Naive B cell (primary cell): ENCODE measurements around the gene CCDC81. TPM values are rescaled to one million over a fixed set of nuclear protein-coding genes. Genes with fewer than 3 reads are reported as not detected.

ENCODE experiments used
- ATAC-seq, 2 donors: fragments of 150-1000 bp; cut with Tn5 transposase; 2 replicates each; pipeline ENCODE4 v1.10.0; 2021; ENCODE audit warnings: low read depth in 2 of 2, mild to moderate bottlenecking in 2 of 2, moderate library complexity in 2 of 2
- DNase-seq: peaks from one replicate; pipeline ENCODE4 v3.0.0; 2022
- H3K27ac Mint-ChIP-seq, 6 donors: one replicate each; pipeline ENCODE4 v1.8.0; 2020 to 2022; ENCODE audit warnings: mild to moderate bottlenecking in 6 of 6, mixed read lengths in 6 of 6, moderate library complexity in 5 of 6, inconsistent platforms in 2 of 6
- H3K27me3 Mint-ChIP-seq, 3 donors: one replicate each; pipeline ENCODE4 v1.8.0; 2021 to 2022; ENCODE audit warnings: mixed read lengths in 3 of 3, mild to moderate bottlenecking in 1 of 3
- H3K36me3 Mint-ChIP-seq, 2 donors: one replicate each; pipeline ENCODE4 v1.8.0; 2020 to 2022; ENCODE audit warnings: mixed read lengths in 2 of 2, inconsistent platforms in 1 of 2, mild to moderate bottlenecking in 1 of 2
- H3K4me1 Mint-ChIP-seq, 3 donors: one replicate each; pipeline ENCODE4 v1.8.0; 2020 to 2022; ENCODE audit warnings: mixed read lengths in 3 of 3, inconsistent platforms in 1 of 3, mild to moderate bottlenecking in 1 of 3, moderate library complexity in 1 of 3
- H3K4me3 Mint-ChIP-seq, 8 donors: one replicate each; pipeline ENCODE4 v1.8.0; 2020 to 2022; ENCODE audit warnings: mild to moderate bottlenecking in 8 of 8, mixed read lengths in 8 of 8, moderate library complexity in 8 of 8, inconsistent platforms in 2 of 8
- H3K9me3 Mint-ChIP-seq, 7 donors: one replicate each; pipeline ENCODE4 v1.8.0; 2020 to 2022; ENCODE audit warnings: mixed read lengths in 7 of 7, mild to moderate bottlenecking in 5 of 7, inconsistent platforms in 2 of 7, moderate library complexity in 1 of 7
- polyA plus RNA-seq, 6 donors: library from polyadenylated mRNA; unstranded; fragments of 300-500 nt; fragmentation: Illumina TruSeq; gene quantifications; one replicate each; pipeline ENCODE4 v1.2.3, GENCODE V29; 2021; ENCODE audit warnings: low read depth in 6 of 6

CCDC81 gene
- polyA plus RNA-seq, 6 donors from 2014 or later, result 0.14 to 0.53 (median 0.21) TPM; not detected in 2

GRCh38 chr11:86370922-86371594, 3.6 kb upstream of the CCDC81 start:
- ATAC-seq, result no peak
- H3K27ac Mint-ChIP-seq, result no peak overlapping the region
- H3K4me3 Mint-ChIP-seq, result peak overlapping the region in 1 of 8 donors; percentile 16
- no peaks in the 10 kb centered on the region for H3K4me1 Mint-ChIP-seq
- peaks cover 5 to 10% (median 8%) of the 10 kb centered on the region in 3 donors for H3K27me3 Mint-ChIP-seq
- peaks cover 0 to 5% (median 2%) of the 10 kb centered on the region in 7 donors for H3K9me3 Mint-ChIP-seq
- H3K36me3 Mint-ChIP-seq, result peaks cover 0 to 2% of the 10 kb centered on the region in 2 donors
- DNase-seq, result no peak

DNA sequence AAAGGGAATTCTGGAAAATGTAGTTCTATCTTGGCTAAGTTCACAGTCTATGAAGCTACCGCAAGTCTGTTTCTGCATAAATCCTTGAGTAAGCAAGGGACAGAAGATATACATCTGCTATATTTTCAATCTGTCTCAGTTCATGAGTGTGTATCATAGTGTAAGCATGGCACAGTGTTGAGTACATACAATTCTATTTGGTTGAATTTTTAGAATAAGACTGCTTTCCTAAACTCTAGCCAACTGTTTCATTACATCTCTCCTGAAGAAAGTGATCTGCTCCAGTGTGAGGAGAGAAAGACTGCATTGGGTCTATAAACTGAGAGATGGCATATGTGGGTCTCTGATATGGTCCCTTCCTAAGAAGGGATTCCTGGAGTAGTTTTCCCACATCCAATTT, 2.6 kb upstream of the CCDC81 start:
- Mint-ChIP-seq H3K9me3 (peaks cover 0 to 14% (median 4%) of the 10 kb centered on the region in 7 donors), H3K27me3 (peaks cover 5 to 10% (median 8%) of the 10 kb centered on the region in 3 donors), H3K36me3 (peaks cover 0 to 5% of the 10 kb centered on the region in 2 donors), H3K4me1 (no peaks in the 10 kb centered on the region), H3K27ac (peak overlapping the region in 1 of 6 donors; percentile 7), H3K4me3 (no peak overlapping the region)
- no peak for DNase-seq
- no peak for ATAC-seq

DNA sequence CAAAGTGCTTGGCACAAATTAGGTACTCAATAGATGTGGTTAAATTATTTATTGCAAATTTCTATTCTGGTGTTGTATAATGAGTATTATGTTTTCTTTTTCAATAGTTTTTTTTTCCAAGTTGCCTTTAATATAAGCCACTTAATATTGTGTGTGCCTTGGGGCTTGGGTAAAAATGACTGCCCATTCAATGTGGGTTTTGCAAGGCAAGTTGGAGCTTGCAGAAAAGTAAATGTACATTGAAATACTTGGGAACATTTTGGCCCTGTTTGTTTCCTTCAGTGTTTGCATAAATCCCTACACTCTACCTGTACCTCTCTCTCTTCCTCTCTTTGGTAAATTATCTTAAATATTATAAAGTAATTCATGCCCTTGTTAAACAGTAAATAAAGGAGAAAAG, 2.1 kb upstream of the CCDC81 start:
- H3K4me1 Mint-ChIP-seq, result no peaks in the 10 kb centered on the region
- DNase-seq (no peak), ATAC-seq (no peak)
- peaks cover 5 to 10% (median 8%) of the 10 kb centered on the region in 3 donors for H3K27me3 Mint-ChIP-seq
- no peak overlapping the region for H3K27ac Mint-ChIP-seq
- H3K9me3 Mint-ChIP-seq, result peaks cover 0 to 19% (median 4%) of the 10 kb centered on the region in 7 donors
- peaks cover 0 to 5% of the 10 kb centered on the region in 2 donors for H3K36me3 Mint-ChIP-seq
- H3K4me3 Mint-ChIP-seq, result no peak overlapping the region

GRCh38 chr11:86374069-86374468, 618 bp upstream of the CCDC81 start:
- H3K27me3 Mint-ChIP-seq, result peaks cover 5 to 10% (median 8%) of the 10 kb centered on the region in 3 donors
- H3K4me1 Mint-ChIP-seq, result no peaks in the 10 kb centered on the region
- H3K27ac Mint-ChIP-seq, result no peak overlapping the region
- H3K36me3 Mint-ChIP-seq, result peaks cover 0 to 5% of the 10 kb centered on the region in 2 donors
- DNase-seq, result no peak
- H3K9me3 Mint-ChIP-seq, result peaks cover 0 to 20% (median 4%) of the 10 kb centered on the region in 7 donors
- H3K4me3 Mint-ChIP-seq, result no peak overlapping the region
- ATAC-seq, result no peak

DNA sequence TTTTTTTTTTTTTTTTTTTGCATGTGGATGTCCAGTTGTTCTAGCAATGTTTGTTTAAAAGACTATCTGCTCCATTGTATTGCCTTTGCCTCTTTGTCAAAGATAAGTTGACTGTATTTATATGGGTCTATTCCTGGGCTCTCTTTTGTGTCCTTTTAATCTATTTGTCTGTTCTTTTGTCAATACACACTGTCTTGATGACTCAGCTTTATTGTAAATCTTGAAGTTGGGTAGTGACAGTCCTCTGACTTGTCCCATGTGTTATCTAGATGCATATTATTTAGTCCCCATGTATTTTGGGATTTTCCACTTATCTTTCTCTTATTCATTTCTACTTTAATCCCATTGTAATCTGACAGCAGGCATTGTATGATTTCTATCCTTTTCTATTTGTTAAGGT, 3.3 kb downstream of the CCDC81 start:
- no peak for ATAC-seq
- Mint-ChIP-seq H3K27ac (no peak overlapping the region), H3K4me3 (no peak overlapping the region), H3K4me1 (no peaks in the 10 kb centered on the region), H3K36me3 (peaks cover 0 to 5% of the 10 kb centered on the region in 2 donors), H3K27me3 (peaks cover 5 to 10% (median 8%) of the 10 kb centered on the region in 3 donors), H3K9me3 (peaks cover 0 to 20% (median 4%) of the 10 kb centered on the region in 7 donors)
- DNase-seq, result no peak

- Mint-ChIP-seq H3K27ac (no peak overlapping the region), H3K4me1 (no peaks in the 10 kb centered on the region), H3K9me3 (peaks cover 0 to 20% (median 4%) of the 10 kb centered on the region in 7 donors), H3K4me3 (no peak overlapping the region), H3K36me3 (peaks cover 0 to 5% of the 10 kb centered on the region in 2 donors), H3K27me3 (no peaks in the 10 kb centered on the region)
- no peak for ATAC-seq
- DNase-seq, result no peak
Measured at GRCh38 chr11:86380295-86381059, 5.8 kb downstream of the CCDC81 start.

DNA sequence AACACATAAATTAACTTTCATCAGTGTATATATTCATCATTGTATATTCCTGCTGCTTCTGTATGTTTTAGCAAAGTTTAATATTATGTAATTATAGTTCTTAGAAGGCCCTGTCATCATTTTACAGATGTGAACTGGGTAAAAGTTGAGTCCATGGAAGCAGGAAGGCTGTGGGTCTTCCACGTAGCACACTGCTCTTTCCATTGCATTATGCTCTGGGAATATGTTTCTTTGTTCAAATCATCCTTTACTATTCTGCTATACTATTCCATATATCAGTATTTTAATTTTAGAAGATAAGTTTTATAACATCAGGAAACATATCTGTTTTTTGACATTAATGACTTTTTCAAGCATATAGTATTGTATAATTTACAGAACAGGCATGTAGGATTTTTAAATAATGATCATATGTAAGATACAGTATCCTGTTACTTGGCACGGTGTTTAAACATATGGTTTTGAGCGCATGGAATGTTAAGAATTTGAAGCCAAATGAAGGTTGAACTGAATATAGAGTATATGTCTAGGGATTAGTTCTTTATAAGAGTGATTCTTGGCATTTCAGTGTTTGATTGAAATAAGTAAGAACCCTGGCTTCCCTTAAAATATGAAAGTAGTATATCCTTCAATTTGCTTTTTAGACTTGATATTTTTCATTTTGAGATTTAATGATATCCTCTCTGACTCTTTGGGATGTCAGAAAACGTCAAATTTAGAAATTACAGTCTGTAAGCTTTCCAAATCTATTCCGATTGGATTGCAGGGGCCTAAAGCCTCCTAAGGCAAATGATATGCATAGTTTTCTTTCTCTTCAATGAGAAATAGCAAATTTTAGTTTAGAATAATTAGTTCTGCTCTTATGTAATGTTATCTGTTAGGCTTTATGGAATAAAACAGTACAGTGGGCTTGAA, 8.6 kb downstream of the CCDC81 start:
- Mint-ChIP-seq H3K4me3 (no peak overlapping the region), H3K4me1 (no peaks in the 10 kb centered on the region), H3K9me3 (no peaks in the 10 kb centered on the region), H3K27me3 (no peaks in the 10 kb centered on the region), H3K27ac (no peak overlapping the region), H3K36me3 (no peaks in the 10 kb centered on the region)
- DNase-seq (no peak), ATAC-seq (no peak)

DNA sequence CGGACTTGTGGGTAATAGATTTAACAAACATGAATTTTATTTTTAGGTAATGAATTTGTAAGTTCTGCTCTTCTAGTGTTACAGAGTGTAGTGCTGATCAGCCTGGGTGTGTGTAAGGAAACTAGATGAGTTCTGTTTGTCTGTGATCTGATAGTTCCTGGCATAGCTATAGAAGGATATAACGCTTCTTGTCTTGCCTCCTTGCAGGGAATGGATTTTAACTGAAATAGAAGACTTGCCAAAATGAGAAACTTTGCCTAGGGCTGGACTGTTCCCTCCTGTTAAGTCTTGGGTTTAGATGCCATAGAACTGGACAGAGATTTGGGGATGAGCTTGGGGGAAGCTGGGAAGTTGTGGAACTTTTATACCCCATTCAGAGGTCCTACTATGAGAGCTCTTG, 11.6 kb downstream of the CCDC81 start:
- Mint-ChIP-seq H3K4me3 (no peak overlapping the region), H3K27me3 (no peaks in the 10 kb centered on the region), H3K36me3 (no peaks in the 10 kb centered on the region), H3K27ac (no peak overlapping the region), H3K9me3 (peaks cover 0 to 4% (median 0%) of the 10 kb centered on the region in 7 donors), H3K4me1 (no peaks in the 10 kb centered on the region)
- ATAC-seq, result no peak
- DNase-seq, result no peak

DNA sequence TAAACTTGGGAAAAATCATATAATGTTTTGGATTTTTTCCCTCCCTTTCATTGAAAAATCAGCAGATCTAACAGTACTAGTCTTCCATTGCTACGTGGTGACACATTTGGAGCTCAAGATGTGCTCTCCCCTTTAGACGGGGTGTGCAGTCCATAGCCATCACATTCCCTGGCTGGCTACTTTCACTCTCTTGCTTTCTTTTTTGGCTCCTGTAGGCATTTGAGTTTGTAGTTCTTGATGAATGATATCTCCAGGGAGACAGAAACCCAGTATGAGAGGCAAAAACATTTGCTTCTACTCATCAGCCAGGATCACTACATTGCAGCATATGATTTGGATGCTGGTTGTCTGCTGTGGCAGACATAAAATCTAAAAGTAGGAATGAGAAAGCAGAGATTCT, 12.1 kb downstream of the CCDC81 start:
- ATAC-seq (no peak), DNase-seq (no peak)
- Mint-ChIP-seq H3K36me3 (no peaks in the 10 kb centered on the region), H3K27ac (no peak overlapping the region), H3K27me3 (no peaks in the 10 kb centered on the region), H3K4me1 (no peaks in the 10 kb centered on the region), H3K9me3 (peaks cover 0 to 4% (median 0%) of the 10 kb centered on the region in 7 donors), H3K4me3 (no peak overlapping the region)

GRCh38 chr11:86388198-86388597, 13.5 kb downstream of the CCDC81 start:
- H3K9me3 Mint-ChIP-seq, result peaks cover 0 to 4% (median 0%) of the 10 kb centered on the region in 7 donors
- H3K27me3 Mint-ChIP-seq, result no peaks in the 10 kb centered on the region
- H3K27ac Mint-ChIP-seq, result no peak overlapping the region
- H3K4me3 Mint-ChIP-seq, result no peak overlapping the region
- no peak for DNase-seq
- ATAC-seq, result no peak
- H3K4me1 Mint-ChIP-seq, result no peaks in the 10 kb centered on the region
- H3K36me3 Mint-ChIP-seq, result no peaks in the 10 kb centered on the region

DNA sequence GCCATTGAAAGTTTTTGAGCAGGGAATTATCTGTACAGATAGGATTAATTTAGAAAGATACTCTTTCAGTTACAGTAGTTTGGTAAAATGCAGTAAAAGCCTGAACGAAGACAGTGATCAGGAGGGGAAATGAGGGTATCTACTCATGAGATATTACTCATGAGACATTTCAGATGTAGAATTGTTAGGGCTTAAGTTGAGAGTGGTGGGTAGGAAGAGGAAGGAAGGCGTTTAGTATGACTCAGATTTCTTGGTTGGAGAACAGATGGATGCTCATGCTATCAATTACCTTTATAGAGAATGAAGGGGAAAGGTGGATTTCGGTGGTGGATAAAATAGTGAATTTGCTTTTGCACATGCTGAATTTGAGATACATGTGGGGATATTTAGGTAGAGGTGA, 15.8 kb downstream of the CCDC81 start:
- H3K4me1 Mint-ChIP-seq, result no peaks in the 10 kb centered on the region
- peaks cover 0 to 4% (median 0%) of the 10 kb centered on the region in 7 donors for H3K9me3 Mint-ChIP-seq
- DNase-seq (no peak), ATAC-seq (no peak)
- H3K27ac Mint-ChIP-seq, result no peak overlapping the region
- H3K36me3 Mint-ChIP-seq, result no peaks in the 10 kb centered on the region
- H3K4me3 Mint-ChIP-seq, result no peak overlapping the region
- H3K27me3 Mint-ChIP-seq, result no peaks in the 10 kb centered on the region

GRCh38 chr11:86395061-86395551, 20.4 kb downstream of the CCDC81 start:
- DNase-seq (no peak), ATAC-seq (no peak)
- Mint-ChIP-seq H3K9me3 (peaks cover 0 to 2% (median 0%) of the 10 kb centered on the region in 7 donors), H3K36me3 (peaks cover 0 to 4% of the 10 kb centered on the region in 2 donors), H3K4me1 (no peaks in the 10 kb centered on the region), H3K27ac (no peak overlapping the region), H3K27me3 (no peaks in the 10 kb centered on the region), H3K4me3 (no peak overlapping the region)

- H3K27ac Mint-ChIP-seq, result no peak overlapping the region
- peaks cover 0 to 2% (median 0%) of the 10 kb centered on the region in 7 donors for H3K9me3 Mint-ChIP-seq
- H3K36me3 Mint-ChIP-seq, result peaks cover 0 to 4% of the 10 kb centered on the region in 2 donors
- no peaks in the 10 kb centered on the region for H3K4me1 Mint-ChIP-seq
- DNase-seq (no peak), ATAC-seq (no peak)
- H3K4me3 Mint-ChIP-seq, result no peak overlapping the region
- no peaks in the 10 kb centered on the region for H3K27me3 Mint-ChIP-seq
Measured at GRCh38 chr11:86396396-86396795, 21.7 kb downstream of the CCDC81 start.
